AG09319 (cell line): Measurements from ENCODE around the gene CFAP100.

Source experiments
- DNase-seq: peaks from one replicate; pipeline ENCODE4 v3.0.0-alpha.2; 2010; ENCODE audit warnings: low read depth; ENCODE audit errors: extremely low read depth
- TF ChIP-seq, protein P1 (sequence below): IDR thresholded peaks from 2 replicates; pipeline ENCODE4 v1.5.1; 2011; ENCODE audit warnings: low read depth, mild to moderate bottlenecking, inconsistent platforms, low read length, moderate library complexity

Gene CFAP100

GRCh38 chr3:126432361-126433104, 37.8 kb downstream of the CFAP100 start:
- TF ChIP-seq, protein P1, sequence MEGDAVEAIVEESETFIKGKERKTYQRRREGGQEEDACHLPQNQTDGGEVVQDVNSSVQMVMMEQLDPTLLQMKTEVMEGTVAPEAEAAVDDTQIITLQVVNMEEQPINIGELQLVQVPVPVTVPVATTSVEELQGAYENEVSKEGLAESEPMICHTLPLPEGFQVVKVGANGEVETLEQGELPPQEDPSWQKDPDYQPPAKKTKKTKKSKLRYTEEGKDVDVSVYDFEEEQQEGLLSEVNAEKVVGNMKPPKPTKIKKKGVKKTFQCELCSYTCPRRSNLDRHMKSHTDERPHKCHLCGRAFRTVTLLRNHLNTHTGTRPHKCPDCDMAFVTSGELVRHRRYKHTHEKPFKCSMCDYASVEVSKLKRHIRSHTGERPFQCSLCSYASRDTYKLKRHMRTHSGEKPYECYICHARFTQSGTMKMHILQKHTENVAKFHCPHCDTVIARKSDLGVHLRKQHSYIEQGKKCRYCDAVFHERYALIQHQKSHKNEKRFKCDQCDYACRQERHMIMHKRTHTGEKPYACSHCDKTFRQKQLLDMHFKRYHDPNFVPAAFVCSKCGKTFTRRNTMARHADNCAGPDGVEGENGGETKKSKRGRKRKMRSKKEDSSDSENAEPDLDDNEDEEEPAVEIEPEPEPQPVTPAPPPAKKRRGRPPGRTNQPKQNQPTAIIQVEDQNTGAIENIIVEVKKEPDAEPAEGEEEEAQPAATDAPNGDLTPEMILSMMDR: no peak
- no peak for DNase-seq

DNA sequence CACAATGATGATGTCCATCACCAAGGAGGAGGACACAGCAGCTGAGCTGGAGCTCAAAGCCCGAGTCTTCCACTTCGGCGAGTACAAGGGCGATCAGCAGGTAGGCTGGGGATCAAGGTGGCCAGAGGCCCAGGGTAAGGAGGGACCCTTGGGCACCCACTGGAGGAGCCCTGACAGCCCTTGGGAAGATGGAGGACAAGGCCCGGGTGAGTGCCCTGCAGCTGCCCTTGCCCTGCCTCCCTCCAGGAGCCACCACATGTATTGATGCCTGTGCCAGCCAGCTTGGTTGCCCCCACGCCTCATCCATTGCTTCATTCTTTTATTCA, 38.4 kb downstream of the CFAP100 start:
- no peak for DNase-seq
- TF ChIP-seq, protein P1: no peak

DNA sequence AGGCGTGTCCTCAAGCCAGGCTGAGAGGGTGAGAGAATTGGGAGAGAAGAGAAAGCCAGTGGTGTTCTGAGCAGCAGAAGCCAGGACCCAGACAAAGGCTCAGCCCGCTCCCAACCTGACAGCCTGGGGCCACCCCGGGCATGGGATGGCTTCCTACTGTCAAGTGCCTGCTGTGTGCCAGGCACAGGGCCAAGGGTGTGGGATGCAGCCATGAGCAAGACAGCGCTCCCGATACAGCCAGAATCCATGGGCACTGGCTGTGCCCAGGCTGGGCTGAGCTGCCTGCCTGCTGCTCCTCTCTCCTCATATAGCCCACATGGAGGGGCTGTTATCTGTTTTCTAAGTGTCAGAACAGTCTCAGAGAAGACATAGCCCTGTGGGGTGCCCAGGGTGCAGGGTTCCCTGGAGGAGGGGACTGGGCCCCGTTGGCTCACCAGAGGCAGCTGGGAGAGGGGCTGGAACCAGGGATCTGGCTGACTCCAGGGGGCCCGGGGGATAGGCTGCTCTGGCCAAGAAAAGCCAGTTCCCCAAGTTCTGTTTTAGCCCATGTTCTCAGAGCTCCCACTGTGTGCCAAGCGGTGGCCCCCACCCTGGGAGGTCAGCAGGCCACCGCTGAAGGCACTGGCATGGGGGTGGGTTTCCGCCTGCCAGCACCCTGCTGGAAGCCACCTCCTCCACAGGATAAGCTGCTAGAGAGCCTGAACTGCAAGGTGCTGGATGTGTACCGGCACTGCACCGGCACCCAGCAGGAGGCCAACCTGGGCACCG, 39.0 kb downstream of the CFAP100 start:
- TF ChIP-seq, protein P1: no peak
- no peak for DNase-seq

GRCh38 chr3:126434264-126434590, 39.5 kb downstream of the CFAP100 start:
- TF ChIP-seq, protein P1: no peak
- no peak for DNase-seq

- TF ChIP-seq, protein P1: no peak
- DNase-seq: no peak
Observed at GRCh38 chr3:126434931-126435411, 40.3 kb downstream of the CFAP100 start.

DNA sequence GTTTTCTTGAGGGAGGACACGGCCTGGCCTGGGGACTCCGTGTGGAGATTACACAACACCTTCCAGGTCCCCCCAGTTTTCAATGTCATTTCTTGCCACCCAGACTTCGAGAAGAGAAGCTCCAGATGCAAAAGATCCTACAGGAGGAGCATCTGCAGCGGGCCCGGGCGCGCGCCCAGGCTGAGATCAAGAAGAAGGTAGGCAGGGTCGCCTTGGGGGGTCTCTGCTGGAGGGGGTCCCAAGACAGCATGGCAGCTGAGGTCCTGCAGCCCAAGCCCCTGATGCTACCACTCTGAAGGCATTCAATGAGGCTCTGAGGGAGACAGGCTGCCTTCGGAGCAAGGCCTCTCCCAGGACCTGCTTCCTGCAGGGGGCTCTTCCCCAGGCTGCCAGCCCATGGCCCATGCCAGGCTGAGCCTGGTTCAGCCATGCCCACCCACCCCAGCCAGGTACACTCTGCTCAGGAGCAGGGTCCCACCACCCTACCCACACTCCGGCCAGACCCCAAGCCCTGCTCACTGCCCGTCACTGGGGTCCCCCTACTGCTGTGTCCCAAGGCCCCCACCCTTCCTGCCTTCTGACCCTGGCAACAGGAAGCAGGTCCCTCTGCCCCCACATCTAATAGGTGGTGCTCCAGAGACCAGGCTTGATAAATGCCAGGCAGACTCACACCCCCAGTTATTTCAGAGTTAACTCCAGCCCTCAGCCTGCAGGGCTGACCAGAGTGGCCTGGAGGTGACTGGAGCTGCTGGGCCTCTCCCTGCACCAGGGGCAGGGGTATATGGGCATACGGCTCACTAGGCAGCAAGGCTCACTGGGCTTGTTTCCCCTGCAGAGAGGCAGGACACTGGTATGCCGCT, 41.0 kb downstream of the CFAP100 start:
- no peak for DNase-seq
- TF ChIP-seq, protein P1: no peak
